Measurements from ENCODE around the gene NOD2. TPM values are rescaled to one million over a fixed set of nuclear protein-coding genes. Genes with fewer than 3 reads are reported as not detected.

The NOD2 gene
- total and polyA plus RNA-seq, 2 donors (not counting 1 experiment from before 2014, with no cell fraction given), result 0.50 TPM; not detected in 1

GRCh38 chr16:50774960-50775359 is 81.6 kb downstream of the NOD2 start:
- no peak overlapping the region for H3K9ac ChIP-seq (ENCODE audit: insufficient read depth, low read length)
- no peak overlapping the region for H2AFZ ChIP-seq (ENCODE audit: low read length)
- peaks cover 3% of the 10 kb centered on the region for H3K79me2 ChIP-seq (ENCODE audit: control insufficient read depth, insufficient read depth, low read length)
- H3K4me3 ChIP-seq (replicated peaks in 1 of 4; ENCODE audit: control extremely low read depth in 1 of 4, insufficient read depth in 1 of 4, low read depth in 3 of 4, low read length in 4 of 4), result no peak overlapping the region
- no peak for TF ChIP-seq CTCF (conservative IDR thresholded peaks at IDR 0.05 in 1 of 2, IDR thresholded peaks at IDR 0.05 in 1 of 2; ENCODE audit: low read depth in 1 of 2, low read length in 2 of 2)
- no peak for TF ChIP-seq EZH2 (IDR thresholded peaks at IDR 0.05; ENCODE audit: low read length, missing control alignments)
- H4K20me1 ChIP-seq (ENCODE audit: control insufficient read depth, extremely low read depth, insufficient read depth, low read length), result no peaks in the 10 kb centered on the region
- no peaks in the 10 kb centered on the region for H3K27me3 ChIP-seq (ENCODE audit: control insufficient read depth, insufficient read depth, low read length)
- no peaks in the 10 kb centered on the region for H3K9me3 ChIP-seq (ENCODE audit: control insufficient read depth, insufficient read depth, low read depth, low read length)
- H3K36me3 ChIP-seq (ENCODE audit: control insufficient read depth, insufficient read depth, low read length), result peaks cover 3% of the 10 kb centered on the region
- H3K27ac ChIP-seq (ENCODE audit: insufficient read depth, low read length), result no peak overlapping the region
- no peak overlapping the region for H3K4me2 ChIP-seq (ENCODE audit: extremely low read depth, insufficient read depth, low read length)
- DNase-seq (ENCODE audit: low read depth in 2 of 2), result no peak
- no peaks in the 10 kb centered on the region for H3K4me1 ChIP-seq (ENCODE audit: control insufficient read depth, extremely low read depth, insufficient read depth, low read length)

GRCh38 chr16:50776037-50776436 is 82.6 kb downstream of the NOD2 start:
- Histone ChIP-seq H3K27me3 (ENCODE audit: control insufficient read depth, insufficient read depth, low read length) (no peaks in the 10 kb centered on the region), H2AFZ (ENCODE audit: low read length) (no peak overlapping the region), H3K36me3 (ENCODE audit: control insufficient read depth, insufficient read depth, low read length) (peaks cover 3% of the 10 kb centered on the region), H3K9me3 (ENCODE audit: control insufficient read depth, insufficient read depth, low read depth, low read length) (no peaks in the 10 kb centered on the region), H4K20me1 (ENCODE audit: control insufficient read depth, extremely low read depth, insufficient read depth, low read length) (no peaks in the 10 kb centered on the region), H3K4me3 (replicated peaks in 1 of 4; ENCODE audit: control extremely low read depth in 1 of 4, insufficient read depth in 1 of 4, low read depth in 3 of 4, low read length in 4 of 4) (no peak overlapping the region), H3K4me1 (ENCODE audit: control insufficient read depth, extremely low read depth, insufficient read depth, low read length) (no peaks in the 10 kb centered on the region), H3K79me2 (ENCODE audit: control insufficient read depth, insufficient read depth, low read length) (peaks cover 3% of the 10 kb centered on the region), H3K9ac (ENCODE audit: insufficient read depth, low read length) (no peak overlapping the region), H3K27ac (ENCODE audit: insufficient read depth, low read length) (no peak overlapping the region), H3K4me2 (ENCODE audit: extremely low read depth, insufficient read depth, low read length) (no peak overlapping the region)
- TF ChIP-seq CTCF (conservative IDR thresholded peaks at IDR 0.05 in 1 of 2, IDR thresholded peaks at IDR 0.05 in 1 of 2; ENCODE audit: low read depth in 1 of 2, low read length in 2 of 2) (no peak), EZH2 (IDR thresholded peaks at IDR 0.05; ENCODE audit: low read length, missing control alignments) (no peak)
- no peak for DNase-seq (ENCODE audit: low read depth in 2 of 2)

- no peak overlapping the region for H3K9ac ChIP-seq (ENCODE audit: insufficient read depth, low read length)
- H2AFZ ChIP-seq (ENCODE audit: low read length), result no peak overlapping the region
- no peak for TF ChIP-seq EZH2 (IDR thresholded peaks at IDR 0.05; ENCODE audit: low read length, missing control alignments)
- no peak for TF ChIP-seq CTCF (conservative IDR thresholded peaks at IDR 0.05 in 1 of 2, IDR thresholded peaks at IDR 0.05 in 1 of 2; ENCODE audit: low read depth in 1 of 2, low read length in 2 of 2)
- no peaks in the 10 kb centered on the region for H3K9me3 ChIP-seq (ENCODE audit: control insufficient read depth, insufficient read depth, low read depth, low read length)
- peaks cover 3% of the 10 kb centered on the region for H3K36me3 ChIP-seq (ENCODE audit: control insufficient read depth, insufficient read depth, low read length)
- H4K20me1 ChIP-seq (ENCODE audit: control insufficient read depth, extremely low read depth, insufficient read depth, low read length), result no peaks in the 10 kb centered on the region
- H3K27ac ChIP-seq (ENCODE audit: insufficient read depth, low read length), result no peak overlapping the region
- no peak overlapping the region for H3K4me2 ChIP-seq (ENCODE audit: extremely low read depth, insufficient read depth, low read length)
- no peaks in the 10 kb centered on the region for H3K27me3 ChIP-seq (ENCODE audit: control insufficient read depth, insufficient read depth, low read length)
- peaks cover 3% of the 10 kb centered on the region for H3K79me2 ChIP-seq (ENCODE audit: control insufficient read depth, insufficient read depth, low read length)
- no peak for DNase-seq (ENCODE audit: low read depth in 2 of 2)
- H3K4me3 ChIP-seq (replicated peaks in 1 of 4; ENCODE audit: control extremely low read depth in 1 of 4, insufficient read depth in 1 of 4, low read depth in 3 of 4, low read length in 4 of 4), result no peak overlapping the region
- H3K4me1 ChIP-seq (ENCODE audit: control insufficient read depth, extremely low read depth, insufficient read depth, low read length), result no peaks in the 10 kb centered on the region
Measured at GRCh38 chr16:50778284-50779163, 85.1 kb downstream of the NOD2 start.
